ENCODE results near the gene SMIM38.
"Not testable (repeated sequence)": the region's sequence is repeated elsewhere in the genome, so short reads cannot be mapped to it uniquely, and the experiment has no call there.

The SMIM38 gene

DNA sequence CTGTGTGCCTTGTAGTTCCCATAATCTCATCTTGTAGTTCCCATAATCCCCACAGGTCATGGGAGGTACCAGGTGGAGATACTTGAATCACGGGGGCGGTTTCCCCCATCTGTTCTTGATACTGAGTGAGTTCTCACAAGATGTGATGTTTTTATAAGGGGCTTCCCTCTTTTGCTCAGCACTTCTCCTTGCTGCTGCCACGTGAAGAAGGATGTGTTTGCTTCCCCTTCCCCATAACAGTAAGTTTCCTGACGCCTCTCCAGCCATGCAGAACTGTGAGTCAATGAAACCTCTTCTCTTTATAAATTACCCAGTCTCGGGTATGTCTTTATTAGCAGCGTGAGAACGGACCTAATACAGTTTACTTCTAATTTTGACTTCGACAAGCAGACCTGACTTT lies 14.0 kb upstream of the SMIM38 start:
- DNase-seq, result no peak

DNA sequence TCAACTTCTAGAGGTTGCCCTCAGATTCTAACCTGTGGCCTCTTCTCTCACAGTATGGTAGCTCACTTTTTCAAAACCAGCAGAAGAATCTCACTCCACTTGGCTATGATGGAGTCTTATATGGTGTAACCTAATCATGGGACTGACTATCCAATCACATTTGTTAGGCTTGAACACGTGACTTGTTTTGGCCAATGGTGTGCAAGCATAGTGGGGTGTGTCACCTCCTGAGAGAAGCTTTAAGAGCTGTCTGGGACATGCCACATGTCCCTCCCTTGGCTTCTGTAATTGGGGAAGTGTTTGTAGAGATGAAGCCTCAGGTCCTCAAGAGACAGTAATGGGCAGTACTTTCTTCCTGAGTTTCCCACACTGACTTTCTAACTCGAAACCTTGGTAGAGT lies 12.8 kb upstream of the SMIM38 start:
- DNase-seq, result no peak

DNA sequence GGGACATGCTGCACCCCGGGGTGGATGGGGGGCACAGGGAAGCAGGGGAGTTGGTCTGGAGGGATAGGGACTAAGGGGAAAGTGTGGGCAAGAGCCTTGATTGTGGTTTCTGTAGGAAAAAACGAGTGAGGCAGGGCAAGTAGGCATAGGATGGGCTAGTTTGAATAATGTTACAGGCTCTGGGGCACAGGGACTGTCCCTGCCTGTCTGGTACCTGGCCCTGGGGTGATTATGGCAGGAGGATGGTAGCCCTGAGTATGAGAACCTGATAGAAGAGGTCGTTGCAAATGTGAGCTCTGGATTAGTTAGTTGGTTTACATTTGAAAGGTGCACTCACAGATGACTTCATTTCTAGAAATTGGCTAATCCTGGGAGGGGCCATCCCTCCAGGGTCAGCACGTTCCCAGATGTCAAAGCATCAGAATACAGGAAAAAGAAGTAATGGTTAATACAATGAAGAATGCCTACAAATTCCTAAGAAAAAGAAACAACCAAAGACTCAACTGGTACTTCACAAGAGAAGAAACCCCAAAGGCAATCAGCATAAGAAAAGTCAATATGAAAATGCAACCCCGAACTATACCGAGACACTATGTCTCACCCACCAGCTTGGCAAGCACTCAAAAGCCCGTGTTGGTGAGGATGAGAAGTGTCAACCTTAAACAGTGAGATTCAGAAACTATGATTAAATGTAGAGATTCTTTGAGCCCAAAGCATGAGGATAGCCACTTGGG lies 11.3 kb upstream of the SMIM38 start:
- no peak for DNase-seq

DNA sequence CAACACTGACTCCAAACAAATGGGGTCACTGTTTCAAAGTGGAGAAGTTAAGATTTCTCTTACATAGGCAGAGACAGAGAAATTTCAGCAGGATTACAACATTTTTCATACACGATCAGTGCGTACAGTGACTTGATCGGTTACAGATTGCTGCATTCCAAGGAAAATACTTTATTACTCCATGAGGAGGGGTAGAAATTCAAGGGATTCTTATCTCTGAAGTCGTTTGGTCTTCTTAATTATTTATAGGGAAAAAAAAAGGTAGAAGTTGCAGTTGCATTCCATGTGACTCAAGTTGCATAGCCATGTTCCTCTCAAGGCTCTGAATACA lies 10.7 kb upstream of the SMIM38 start:
- DNase-seq, result no peak

DNA sequence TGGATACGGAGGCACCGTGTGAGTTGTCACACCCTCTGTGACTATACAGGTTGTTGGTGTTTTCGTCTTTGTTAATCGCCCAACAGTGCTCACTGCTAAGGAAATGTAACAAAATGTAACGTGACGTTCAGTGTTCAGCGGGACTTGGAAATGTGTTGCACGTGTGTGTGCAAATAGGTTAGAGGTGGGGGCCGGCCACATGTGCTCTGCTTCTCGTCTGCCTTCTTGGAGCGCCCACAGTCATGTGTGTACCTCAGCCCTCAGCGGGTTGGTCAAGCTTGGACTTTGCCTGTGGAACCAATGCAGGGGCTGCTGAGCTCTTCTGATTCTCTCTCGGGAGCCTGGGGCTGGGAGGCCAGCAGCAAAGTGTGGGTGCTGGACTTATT lies 7.4 kb upstream of the SMIM38 start:
- DNase-seq, result no peak

DNA sequence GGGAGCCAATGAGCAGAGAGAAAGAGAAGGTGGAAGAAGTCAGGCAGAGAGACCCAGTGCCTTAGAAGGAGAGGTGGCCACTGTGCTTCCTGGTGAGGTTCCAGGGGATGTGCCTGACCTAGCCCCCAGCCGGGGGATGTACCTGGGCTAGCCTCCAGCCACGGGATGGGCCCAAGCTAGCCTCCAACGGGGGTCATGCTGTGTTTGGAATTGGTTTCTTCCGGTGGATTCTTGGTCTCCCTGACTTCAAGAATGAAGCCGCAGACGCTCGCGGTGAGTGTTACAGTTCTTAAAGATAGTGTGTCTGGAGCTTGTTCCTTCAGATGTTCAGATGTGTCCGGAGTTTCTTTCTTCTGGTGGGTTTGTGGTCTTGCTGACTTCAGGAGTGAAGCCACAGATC lies 6.9 kb upstream of the SMIM38 start:
- DNase-seq, result no peak

DNA sequence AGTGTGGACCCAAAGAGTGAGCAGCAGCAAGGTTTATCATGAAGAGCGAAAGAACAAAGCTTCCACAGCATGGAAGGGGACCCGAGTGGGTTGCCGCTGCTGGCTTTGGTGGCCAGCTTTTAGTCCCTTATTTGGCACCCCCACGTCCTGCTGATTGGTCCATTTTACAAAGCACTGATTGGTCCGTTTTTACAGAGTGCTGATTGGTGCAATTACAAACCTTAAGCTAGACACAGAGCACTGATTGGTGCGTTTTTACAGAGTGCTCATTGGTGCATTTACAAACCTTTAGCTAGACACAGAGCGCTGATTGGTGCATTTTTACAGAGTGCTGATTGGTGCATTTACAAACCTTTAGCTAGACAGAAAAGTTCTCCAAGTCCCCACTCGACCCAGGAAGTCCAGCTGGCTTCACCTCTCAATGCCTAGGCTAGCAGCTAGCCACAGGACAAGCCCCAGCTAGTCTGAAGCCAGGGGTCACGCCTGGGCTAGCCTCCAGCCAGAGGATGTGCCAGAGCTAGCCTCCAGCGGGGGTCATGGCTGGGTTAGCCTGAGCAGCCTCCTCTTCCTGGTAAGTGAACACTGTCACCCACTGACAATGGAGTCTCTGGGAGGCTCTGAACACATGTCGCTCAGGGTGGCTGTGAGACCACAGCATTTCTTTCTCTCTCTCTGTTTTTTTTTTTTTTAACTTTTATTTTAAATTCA lies 6.2 kb upstream of the SMIM38 start:
- not testable (repeated sequence) for DNase-seq

DNA sequence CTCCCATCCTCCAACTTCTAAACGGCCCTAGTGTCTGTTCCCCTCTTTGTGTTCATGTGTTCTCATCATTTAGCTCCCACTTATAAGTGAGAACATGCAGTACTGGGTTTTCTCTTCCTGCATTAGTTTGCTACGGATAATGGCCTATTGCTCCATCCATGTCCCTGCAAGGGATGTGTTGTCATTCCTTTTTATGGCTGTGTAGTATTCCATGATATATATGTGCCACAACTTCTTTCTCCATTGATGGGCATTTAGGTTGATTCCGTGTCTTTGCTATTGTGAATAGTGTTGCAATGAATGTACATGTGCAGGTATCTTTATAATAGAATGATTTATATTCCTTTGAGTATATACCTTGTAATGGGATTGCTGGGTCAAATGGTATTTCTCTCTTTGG lies 5.6 kb upstream of the SMIM38 start:
- DNase-seq, result no peak

DNA sequence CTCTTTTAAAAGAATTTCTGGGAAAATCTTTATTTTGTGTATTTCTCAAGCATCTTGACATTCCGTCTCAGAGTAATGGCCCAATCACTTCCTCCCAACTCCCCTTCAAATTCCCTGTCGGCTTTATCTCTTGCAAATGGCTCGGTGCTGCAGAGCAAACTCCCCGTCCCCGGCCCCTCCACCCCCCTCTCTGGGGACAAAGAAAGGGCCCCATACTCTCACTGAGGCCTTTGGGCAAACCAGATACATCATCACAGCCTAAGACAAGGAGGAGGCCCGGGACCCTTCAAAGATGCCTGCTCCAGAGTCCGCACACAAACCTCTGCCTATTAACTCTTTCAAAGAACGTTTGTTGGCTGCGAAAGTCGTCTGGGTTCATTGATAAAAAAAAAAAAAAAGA lies 3.9 kb upstream of the SMIM38 start:
- no peak for DNase-seq

DNA sequence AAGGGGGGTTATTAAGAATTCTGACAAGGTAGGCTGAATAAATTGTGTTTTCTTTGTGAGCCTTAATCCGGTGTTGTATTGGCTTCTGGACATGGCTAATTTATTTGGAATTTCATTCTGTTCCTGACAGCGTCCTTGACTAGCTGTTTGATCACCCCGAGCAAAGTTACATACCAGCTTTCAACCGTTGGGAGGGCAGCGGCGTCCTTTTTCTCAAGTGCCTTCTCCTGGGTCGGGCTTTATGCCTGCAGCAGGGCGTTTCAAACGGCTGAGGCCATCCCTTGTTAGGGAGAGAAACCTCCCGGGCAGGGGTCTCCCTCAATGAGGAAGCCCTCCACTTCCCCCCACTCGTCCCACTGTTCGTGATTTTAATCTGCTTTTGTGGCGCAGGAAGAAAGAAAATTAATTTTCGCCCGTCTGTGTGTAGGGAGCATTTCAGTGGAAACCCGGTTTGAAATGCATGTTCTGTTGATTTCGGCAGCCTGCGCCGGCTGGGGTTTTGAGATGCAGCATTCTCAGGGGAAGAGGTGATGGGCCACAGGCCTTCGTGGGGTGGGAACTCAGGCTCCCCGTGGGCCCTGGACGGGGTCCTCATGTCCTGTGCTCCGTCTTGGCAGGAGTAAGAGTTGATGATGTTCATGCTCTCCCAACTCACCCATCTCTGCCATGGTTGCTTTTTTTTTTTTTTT lies 2.9 kb upstream of the SMIM38 start:
- DNase-seq, result no peak

DNA sequence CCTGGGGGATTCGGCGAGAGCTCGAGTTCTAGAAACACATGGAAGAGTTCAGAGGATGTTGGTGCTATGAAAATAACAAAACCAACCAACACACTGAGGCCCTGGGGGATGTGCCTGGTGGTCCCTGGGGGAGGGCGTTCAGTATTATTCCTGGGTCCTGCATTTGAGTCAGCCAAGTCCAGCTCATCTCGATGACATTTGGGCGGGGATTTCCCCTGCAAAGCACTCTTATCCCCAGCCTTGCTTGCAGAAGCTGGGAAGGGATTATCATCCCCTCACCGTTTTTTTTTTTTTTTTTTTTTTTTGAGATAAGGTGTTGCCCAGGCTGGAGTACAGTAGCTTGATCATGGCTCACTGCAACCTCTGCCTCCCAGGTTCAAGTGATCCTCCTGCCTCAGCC lies 2.1 kb upstream of the SMIM38 start:
- DNase-seq, result no peak

DNA sequence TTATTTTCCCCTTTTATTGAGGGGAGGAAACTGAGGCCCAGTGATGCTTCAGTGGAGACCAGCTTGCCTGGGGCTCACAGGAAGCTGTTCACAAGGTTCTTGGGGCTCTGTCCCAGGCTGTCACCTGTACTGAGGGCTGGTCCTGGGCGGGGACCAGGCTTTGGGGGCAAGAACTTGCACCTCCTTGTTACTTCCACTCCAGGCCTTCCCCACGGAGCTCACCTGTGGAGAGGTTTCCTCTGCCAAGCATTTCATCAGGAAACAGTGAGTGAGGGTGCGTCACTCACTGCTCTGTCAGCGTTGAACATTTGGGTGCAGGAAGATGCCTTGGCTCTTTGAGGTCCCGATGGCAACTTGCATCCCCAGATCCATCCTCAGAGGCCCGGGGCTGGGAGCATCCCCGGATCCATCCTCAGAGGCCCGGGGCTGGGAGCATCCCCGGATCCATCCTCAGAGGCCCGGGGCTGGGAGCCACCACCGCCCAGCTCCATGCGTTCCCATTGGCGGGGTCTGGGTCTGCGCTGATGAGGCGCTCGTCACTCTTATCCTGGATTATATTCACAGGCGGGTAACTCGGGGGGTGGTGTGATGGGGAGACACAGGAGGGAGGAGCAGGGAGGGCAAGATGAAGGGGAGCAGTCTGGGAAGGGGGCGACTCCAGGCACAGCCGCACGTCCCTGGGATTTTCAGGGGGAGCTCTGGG lies 1.4 kb upstream of the SMIM38 start:
- no peak for DNase-seq

DNA sequence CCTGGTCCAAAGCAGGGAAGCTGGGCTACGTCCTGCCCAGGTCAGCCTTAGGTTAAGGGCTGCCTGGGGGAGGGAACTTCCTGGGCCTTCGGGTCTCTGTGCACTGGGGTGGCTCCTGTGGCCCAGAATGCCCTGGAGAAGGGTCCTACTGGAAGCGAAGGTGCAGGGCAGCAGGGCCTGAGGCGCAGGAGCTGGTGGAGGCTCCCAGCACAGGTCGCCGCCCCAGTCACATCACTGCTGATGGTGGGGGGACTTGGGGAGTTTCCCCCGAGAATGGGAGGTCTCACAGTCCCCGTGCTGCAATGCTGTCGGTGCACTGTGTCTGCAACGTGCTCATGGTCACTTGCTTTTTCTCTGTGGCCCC lies 815 bp upstream of the SMIM38 start:
- no peak for DNase-seq

DNA sequence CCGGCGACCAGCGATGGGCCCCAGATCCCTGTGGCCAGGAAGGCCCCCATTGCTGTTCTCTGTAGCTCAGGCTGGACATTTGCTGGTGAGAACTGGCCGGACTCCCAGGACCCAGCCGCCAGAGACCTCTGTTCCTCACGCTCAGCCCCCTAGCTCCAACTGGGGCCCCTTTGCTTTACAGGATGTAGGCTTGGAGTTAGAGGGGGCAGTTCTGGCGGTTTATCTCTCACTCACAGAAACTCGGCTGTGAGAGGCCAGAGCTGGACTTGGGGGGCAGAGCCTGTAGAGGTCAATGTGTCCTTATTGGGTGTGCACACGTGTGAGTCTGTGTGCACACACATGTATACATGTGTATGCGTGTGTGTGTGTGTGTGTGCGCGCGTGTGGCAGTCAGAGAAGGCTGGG lies 502 bp downstream of the SMIM38 start:
- no peak for DNase-seq

DNA sequence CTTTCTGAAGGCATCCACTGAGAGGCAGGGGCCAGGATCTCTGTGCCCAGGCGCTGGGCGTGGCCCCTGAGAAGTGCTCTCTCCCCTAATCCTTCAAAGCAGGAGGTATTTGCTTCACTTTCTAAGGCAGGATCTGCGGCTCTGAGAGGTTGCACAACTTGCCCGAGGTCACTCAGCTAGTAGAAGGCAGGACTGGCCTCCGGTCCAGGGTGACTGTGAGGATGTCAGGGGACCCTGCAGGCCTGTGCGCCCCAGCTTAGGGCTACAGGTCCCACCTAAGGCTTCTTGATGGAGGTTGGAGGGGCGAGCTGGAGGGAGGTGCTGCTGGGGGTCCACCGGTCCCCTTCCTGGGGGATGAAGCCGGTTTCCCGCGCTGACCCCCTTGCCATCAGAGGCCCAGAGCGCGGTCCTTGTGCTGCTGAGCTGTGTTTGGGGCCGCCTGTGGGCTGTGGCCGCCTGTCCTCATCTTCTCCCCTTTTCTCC lies 979 bp downstream of the SMIM38 start:
- DNase-seq, result no peak

DNA sequence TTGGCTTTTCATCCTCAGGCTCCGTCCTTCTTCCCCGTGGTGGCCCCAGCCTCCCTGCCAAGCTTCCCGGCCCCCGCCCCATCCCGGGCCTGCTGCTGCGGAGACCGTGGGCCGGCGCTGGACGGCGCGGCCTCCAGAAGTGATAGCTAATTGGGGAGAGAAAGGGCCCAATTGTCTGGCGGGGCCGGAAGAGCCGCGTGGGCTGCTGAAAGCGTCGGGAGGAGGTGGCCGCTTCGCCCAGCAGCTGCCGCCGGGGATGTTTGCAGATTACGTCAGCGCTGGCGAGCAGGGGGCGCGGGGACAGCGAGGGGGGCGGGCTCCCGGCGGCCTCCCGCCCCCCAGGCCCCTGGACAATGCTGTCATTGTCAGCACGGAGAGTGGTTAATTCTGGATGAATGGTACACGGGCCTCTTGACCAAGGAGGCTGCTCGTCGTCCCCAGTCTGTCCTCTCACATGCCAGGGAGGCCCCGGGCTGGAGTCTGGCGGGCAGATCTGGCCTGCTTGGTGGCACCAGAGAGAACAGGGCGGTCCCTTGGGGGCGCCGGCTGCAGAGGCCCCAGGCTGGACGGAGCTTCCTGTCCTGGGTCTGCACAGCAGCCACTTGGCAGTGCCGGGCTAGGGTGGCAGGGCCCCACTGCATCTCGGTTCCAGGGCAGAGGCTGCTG lies 1.6 kb downstream of the SMIM38 start:
- no peak for DNase-seq

DNA sequence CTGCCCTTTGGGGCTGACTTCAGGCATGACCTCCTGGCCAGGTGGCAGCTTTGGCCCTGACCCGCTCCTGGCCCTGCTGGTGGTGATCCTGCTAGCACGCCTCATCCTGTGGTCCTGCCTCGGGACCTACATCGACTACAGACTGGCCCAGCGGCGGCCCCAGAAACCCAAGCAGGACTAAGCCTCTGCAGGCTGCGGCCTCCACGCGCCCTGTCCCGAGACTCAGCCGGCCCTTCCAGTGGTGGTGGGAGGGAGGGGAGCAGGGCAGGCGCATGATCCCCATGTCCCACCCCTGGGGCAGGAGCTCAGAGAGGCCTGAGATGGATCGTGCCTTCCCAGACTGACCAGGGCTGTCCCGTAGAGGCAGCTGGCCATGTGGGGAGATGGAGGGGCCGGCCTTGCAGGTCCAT lies 2.1 kb downstream of the SMIM38 start:
- no peak for DNase-seq

DNA sequence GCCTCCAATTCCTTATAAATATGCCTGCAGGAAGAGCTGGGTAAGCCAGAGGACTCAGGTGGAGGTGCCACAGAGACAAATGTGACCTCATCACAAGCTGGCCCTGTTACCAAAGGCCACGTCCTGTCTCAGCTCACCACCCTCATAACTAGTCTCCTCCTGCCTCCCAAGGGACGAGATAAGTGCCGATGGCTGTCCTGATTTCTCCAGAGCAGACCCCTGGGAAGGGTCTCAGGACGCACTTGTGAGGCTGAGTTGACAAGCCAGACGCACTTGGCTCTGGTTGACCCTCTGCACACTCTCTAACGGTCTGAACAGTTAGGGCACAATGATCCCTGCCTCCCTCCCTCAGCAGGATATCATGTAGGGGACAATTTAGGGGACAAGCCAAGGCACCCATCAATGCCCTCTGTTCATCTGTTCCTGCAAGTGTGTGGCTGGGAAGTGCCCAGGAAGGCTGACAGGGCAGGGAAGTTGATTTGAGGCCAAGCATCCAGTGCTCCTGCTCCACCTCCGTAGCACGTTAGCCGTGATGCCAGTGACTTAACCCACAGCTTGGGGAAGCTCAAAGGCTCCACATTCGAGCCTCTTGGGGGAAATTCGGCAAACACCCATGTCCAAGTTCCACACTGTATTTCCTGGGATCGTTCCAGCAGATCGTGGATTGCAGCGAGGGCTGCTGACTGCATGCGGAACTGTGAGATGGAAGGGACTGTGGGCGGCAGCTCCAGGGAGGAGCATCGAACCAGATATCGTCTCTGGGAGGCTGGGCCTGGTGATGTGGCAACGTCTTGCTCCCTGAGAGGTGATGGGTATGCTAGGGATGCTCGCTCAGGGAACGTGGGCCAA lies 2.8 kb downstream of the SMIM38 start:
- no peak for DNase-seq

DNA sequence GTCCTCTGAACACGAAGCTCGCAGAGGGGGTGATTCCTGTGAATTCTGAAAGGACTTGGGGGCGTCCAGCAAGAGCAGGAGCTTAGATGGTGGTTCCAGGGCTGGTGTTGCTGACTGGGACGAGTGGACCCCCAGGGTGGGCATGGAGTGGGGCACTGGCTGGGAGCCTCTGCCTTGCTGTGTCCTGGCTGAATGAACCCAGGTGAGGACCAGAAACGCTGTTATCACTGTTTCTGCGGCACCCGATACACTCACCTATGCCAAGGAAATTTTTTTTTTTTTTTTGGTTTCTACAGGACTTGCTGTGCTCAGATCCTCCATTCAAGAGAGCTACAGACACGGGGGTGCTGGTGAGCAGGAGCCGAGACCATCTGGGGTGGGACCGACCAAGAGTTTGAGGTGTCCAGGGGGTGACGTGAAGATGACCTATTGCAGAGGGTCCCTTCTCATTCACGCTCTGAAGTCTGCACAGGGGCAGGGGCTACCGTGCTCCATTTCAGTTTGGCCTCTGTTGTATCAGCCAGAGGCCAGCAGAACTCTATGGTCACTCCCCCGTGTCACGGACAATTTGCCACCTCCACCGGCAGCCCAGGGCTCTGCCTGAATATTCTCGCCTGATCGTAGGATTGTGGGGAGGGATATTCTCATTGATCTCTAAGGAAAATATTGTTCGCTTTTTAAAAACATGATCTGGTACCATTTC lies 3.6 kb downstream of the SMIM38 start:
- no peak for DNase-seq

DNA sequence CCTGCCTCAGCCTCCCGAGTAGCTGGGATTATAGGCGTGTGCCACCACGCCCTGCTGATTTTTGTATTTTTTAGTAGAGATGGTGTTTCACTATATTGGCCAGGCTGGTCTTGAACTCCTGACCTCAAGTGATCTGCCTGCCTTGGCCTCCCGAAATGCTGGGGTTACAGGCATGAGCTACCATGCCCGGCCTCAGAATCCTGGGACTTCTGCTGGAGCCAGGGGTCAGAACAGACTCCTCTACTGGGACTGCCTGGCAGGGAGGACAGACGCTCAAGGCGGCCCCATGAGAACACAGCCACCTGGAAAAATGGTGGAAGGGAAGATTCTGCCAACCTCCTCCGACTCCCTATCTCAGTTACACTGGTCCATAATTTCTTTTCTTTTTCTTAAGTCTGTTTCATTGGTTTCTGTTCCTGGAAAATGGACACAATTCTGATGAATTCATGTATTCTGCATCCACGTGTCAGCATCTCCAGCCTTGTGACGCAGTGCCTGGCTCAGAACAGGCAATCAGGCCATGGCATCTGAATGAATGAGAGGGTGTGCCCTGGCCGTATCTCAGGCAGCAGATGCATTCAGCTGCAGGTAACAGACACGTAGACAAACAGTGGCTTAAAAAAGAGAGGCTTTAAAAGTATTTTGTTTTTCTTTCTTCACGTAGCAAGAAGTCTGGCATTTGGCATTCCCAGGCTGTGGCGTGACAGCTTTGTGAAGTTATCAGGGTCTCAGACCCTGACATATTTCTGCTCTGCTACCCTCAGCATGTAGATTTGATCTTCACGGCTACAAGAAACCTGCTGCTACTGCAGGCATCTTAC lies 4.8 kb downstream of the SMIM38 start:
- no peak for DNase-seq

DNA sequence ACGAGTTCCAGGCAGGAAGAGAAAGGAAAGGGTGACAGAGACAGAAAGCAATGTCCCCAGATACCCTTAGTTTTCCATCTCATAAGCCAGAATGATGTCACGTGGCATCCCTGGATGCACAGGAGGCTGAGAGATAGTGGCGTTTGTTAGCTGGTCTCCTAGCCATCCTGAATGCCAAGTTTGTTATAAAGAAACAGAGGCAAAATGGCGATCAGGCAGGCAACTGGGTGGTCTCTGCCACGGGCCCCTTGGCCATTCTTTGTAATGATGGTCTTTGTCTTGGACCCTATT lies 5.3 kb downstream of the SMIM38 start:
- DNase-seq, result no peak

Measured in NCI-H2029 (cell line).